ENCODE measurements around the gene RAI1.
A peak's percentile ranks its signal among the peaks of the same experiment; 100 is the strongest.

Gene RAI1

GRCh38 chr17:17728146-17728545, 46.9 kb downstream of the RAI1 start:
- TF ChIP-seq, protein P1, sequence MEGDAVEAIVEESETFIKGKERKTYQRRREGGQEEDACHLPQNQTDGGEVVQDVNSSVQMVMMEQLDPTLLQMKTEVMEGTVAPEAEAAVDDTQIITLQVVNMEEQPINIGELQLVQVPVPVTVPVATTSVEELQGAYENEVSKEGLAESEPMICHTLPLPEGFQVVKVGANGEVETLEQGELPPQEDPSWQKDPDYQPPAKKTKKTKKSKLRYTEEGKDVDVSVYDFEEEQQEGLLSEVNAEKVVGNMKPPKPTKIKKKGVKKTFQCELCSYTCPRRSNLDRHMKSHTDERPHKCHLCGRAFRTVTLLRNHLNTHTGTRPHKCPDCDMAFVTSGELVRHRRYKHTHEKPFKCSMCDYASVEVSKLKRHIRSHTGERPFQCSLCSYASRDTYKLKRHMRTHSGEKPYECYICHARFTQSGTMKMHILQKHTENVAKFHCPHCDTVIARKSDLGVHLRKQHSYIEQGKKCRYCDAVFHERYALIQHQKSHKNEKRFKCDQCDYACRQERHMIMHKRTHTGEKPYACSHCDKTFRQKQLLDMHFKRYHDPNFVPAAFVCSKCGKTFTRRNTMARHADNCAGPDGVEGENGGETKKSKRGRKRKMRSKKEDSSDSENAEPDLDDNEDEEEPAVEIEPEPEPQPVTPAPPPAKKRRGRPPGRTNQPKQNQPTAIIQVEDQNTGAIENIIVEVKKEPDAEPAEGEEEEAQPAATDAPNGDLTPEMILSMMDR (conservative IDR thresholded peaks at IDR 0.05), result no peak
- no peak for TF ChIP-seq ZFX (IDR thresholded peaks at IDR 0.05)
- H3K27ac ChIP-seq, result peak overlapping the region; percentile 38

DNA sequence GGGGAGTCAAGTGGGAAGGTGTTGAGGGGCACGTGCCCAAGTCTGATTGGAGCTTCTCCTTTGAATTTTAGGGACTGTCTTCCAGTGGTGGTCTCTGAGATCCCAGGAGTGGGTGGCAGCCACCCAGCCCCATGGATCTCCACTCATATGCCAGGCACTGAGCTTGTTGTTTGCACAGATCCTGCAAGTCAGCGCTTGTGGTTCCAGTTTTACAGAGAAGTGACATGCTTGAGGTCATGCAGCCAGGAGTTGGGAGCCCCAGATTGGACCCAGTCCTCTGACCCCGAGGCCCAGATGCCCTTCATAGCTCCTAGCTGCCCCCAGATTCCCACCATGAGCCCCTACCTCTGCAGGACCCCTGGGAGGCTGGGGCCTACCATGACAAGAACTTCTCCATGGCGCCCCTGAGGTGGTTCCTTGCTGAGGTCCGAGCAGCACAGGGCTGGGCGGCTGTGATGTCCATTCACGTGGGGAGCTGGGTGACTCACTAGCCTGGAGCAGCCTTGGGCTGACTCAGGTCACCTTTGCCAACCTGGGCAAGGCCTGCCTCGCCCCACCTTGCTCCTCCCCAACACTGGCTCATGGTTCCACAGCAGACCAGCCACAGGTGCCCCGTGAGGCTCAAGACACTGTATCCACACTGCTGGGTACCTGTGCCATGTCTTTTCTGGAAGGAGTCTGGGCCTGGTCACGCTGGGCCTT, 47.4 kb downstream of the RAI1 start:
- H3K27ac ChIP-seq, result peak overlapping the region; percentile 38
- TF ChIP-seq ZFX (IDR thresholded peaks at IDR 0.05), result no peak
- TF ChIP-seq, protein P1 (conservative IDR thresholded peaks at IDR 0.05), result no peak

DNA sequence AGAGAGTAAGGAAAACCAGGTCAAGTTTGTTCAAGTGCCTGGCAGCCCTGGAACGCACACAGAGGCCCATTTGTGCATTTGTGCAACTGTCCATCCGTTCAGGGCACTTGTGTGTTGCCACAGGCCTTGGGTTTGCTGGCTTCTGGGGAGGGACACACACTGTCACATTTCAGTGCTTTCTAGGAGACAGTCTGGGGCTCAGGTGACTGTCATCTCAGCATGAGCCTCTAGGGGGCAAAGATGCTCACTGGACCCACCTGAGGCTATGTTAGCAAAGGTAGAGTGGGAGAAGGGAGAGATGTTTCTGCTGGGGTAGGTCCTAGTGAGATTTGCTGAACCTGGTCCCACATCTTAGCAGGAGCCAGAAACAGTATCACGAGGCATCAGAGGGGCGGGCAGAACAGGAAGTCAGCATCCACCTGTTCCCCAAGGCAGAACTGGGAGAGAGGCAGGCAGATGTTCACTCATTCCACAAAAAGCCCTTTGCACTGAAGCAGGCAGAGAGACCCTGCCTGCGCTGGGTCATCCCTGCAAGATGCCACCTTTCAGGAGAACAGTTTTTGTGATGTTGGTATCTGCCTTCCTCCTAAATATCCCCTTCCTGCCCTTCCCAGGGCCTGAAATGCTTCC, 48.5 kb downstream of the RAI1 start:
- peak overlapping the region; percentile 71 for H3K27ac ChIP-seq

GRCh38 chr17:17730250-17730935, 49.1 kb downstream of the RAI1 start:
- peak overlapping the region; percentile 71 for H3K27ac ChIP-seq
- TF ChIP-seq ZFX (IDR thresholded peaks at IDR 0.05), result no peak
- TF ChIP-seq, protein P1 (conservative IDR thresholded peaks at IDR 0.05), result no peak

More for the DNA sequence above, 48.5 kb downstream of the RAI1 start:
- TF ChIP-seq ZFX (IDR thresholded peaks at IDR 0.05), result no peak
- TF ChIP-seq, protein P1 (conservative IDR thresholded peaks at IDR 0.05), result no peak; the same call in 1 of the 2 replicates

DNA sequence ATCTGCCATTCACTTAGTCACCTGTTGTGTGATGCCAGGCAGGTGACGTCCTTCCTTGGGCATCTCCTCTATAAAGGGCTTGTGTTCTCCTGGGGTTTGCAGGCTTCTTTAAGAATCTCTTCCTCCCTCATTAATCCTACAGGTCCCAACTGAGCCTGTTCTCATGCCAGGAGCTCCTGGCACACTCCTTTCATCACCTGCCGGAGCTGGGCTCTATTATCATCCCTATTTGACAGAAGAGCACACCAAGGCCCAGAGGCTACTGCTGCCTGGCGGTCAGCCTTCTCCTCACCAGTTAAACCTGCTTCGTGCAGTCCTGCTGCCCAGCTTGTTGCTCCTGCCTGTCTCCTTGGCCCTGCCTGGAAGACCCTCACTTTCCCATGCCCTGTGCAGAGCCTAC, 51.2 kb downstream of the RAI1 start:
- peak overlapping the region; percentile 71 for H3K27ac ChIP-seq
- TF ChIP-seq, protein P1 (conservative IDR thresholded peaks at IDR 0.05), result no peak
- no peak for TF ChIP-seq ZFX (IDR thresholded peaks at IDR 0.05)

DNA sequence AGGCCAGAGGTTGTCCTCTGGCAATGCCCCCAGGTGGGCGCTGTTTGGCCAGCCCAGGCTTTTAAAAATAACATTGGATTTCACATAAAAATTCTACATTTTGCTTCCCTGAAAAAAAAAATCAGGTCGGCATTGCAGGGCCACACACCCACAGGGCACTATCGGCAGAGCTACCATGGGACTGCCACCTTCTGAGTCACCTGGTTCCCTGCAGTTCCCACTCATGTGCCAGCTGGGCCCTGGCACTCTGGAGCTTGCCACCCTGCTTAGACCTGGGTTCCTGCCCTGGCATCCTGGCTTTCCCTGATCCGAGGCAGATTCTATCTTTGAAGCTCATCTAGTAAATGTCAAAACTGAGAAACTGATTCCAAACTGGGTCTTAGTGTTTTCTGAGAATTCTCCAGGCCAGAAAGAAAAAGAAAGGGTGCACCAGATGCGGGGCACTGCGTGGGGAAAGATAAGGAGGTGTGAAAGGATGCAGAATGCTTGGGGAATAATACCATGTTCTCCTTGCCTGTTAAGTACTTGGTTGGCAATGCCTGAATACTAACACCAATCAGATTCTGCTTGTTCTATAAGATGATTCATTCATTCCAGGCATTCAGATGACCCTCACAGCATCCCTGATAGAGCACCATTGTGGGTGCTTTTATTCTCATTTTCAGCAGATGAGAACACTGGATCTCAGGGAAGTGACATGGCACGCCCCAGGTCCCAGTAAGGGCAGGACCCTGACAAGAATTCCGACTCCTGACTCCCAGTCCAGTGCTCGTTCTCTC, 51.8 kb downstream of the RAI1 start:
- H3K27ac ChIP-seq, result peak overlapping the region; percentile 71
- TF ChIP-seq, protein P1 (conservative IDR thresholded peaks at IDR 0.05), result no peak

Data from C4-2B (cell line).